ENCODE measurements around the gene MMP1. TPM values are rescaled to one million over a fixed set of nuclear protein-coding genes. Genes with fewer than 3 reads are reported as not detected.

MMP1 gene
- total and polyA plus RNA-seq, 2 of the 13 experiments (the other 11 are each of a cell fraction or from before 2014, with no cell fraction given), result 0.09 to 0.21 TPM

GRCh38 chr11:102762361-102762767 lies 35.6 kb downstream of the MMP1 start (continued):
- TF ChIP-seq NFE2L2 (IDR thresholded peaks at IDR 0.05; ENCODE audit: low read length) (no peak), LRRFIP1 (CRISPR knock-in tag; conservative IDR thresholded peaks at IDR 0.05) (no peak), SYNCRIP (IDR thresholded peaks at IDR 0.05; ENCODE audit: insufficient read depth, low read depth, low read length) (no peak), ZMYM3 (CRISPR knock-in tag; IDR thresholded peaks at IDR 0.05) (no peak)

GRCh38 chr11:102761646-102762238 lies 36.2 kb downstream of the MMP1 start:
- H4K20me1 ChIP-seq (ENCODE audit: insufficient read depth, low read length), result no peaks in the 10 kb centered on the region
- ATAC-seq (no peak), DNase-seq (ENCODE audit: low spot score) (no peak), FAIRE-seq (no peak)
- BruUV-seq (replicated peaks), result no TSS peak
- H3K4me3 ChIP-seq (replicated peaks in 1 of 3; ENCODE audit: insufficient read depth in 1 of 3, low read depth in 2 of 3, low read length in 3 of 3), result no peak overlapping the region
- no peaks in the 10 kb centered on the region for H3K79me2 ChIP-seq (ENCODE audit: insufficient read depth, low read length)
- 16% methylated on average over 4 of the region's 4 CpGs for WGBS (ENCODE audit: low lambda C conversion rate)
- H3K36me3 ChIP-seq (replicated peaks in 1 of 2; ENCODE audit: control insufficient read depth in 1 of 2, insufficient read depth in 2 of 2, low read length in 2 of 2), result no peaks in the 10 kb centered on the region
- TF ChIP-seq ISX (CRISPR knock-in tag; conservative IDR thresholded peaks at IDR 0.05), result no peak
- TF ChIP-seq ZFP82 (CRISPR knock-in tag; IDR thresholded peaks at IDR 0.05; ENCODE audit: borderline replicate concordance), result no peak
- TF ChIP-seq ZBTB4 (CRISPR knock-in tag; IDR thresholded peaks at IDR 0.05; ENCODE audit: borderline replicate concordance), result no peak
- TF ChIP-seq PRDM15 (CRISPR knock-in tag; IDR thresholded peaks at IDR 0.05), result no peak
- TF ChIP-seq ZNF264 (CRISPR knock-in tag; IDR thresholded peaks at IDR 0.05), result no peak
- TF ChIP-seq ZSCAN20 (CRISPR knock-in tag; IDR thresholded peaks at IDR 0.05; ENCODE audit: borderline replicate concordance), result no peak
- TF ChIP-seq ZNF577 (CRISPR knock-in tag; IDR thresholded peaks at IDR 0.05; ENCODE audit: borderline replicate concordance, low read depth), result no peak
- TF ChIP-seq, protein P1, sequence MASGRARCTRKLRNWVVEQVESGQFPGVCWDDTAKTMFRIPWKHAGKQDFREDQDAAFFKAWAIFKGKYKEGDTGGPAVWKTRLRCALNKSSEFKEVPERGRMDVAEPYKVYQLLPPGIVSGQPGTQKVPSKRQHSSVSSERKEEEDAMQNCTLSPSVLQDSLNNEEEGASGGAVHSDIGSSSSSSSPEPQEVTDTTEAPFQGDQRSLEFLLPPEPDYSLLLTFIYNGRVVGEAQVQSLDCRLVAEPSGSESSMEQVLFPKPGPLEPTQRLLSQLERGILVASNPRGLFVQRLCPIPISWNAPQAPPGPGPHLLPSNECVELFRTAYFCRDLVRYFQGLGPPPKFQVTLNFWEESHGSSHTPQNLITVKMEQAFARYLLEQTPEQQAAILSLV (CRISPR knock-in tag; IDR thresholded peaks at IDR 0.05; ENCODE audit: borderline replicate concordance), result no peak
- H3K4me2 ChIP-seq (ENCODE audit: low read depth, low read length), result no peak overlapping the region
- no peak overlapping the region for H3K9ac ChIP-seq (ENCODE audit: insufficient read depth, low read depth, low read length)
- no peak overlapping the region for H3K27ac ChIP-seq (ENCODE audit: extremely low read length, insufficient read depth, low read length)
- in situ Hi-C loops (cut with HindIII; ENCODE audit: extremely low pct_ligation_motif_present, low pct_unique_long_range_greater_than_20kb) (no loop called here), intact Hi-C loops (cut with micrococcal nuclease; ENCODE audit: unreplicated experiment) (no loop called here)
- no peaks in the 10 kb centered on the region for H3K9me3 ChIP-seq (ENCODE audit: low read length)
- CTCF ChIA-PET (ENCODE audit: low intra/inter-chr PET ratio, low total read pairs), result no interaction called here
- POLR2A ChIA-PET, result no interaction called here
- peaks cover 0 to 1% of the 10 kb centered on the region in 2 experiments; a peak in 2 of 5 replicates for H3K27me3 ChIP-seq (ENCODE audit: control insufficient read depth in 1 of 2, insufficient read depth in 2 of 2, low read length in 2 of 2)
- H2AFZ ChIP-seq (ENCODE audit: low read length), result no peak overlapping the region
- H3K4me1 ChIP-seq (ENCODE audit: insufficient read depth, low read length), result no peaks in the 10 kb centered on the region

All from HepG2 (cell line).